H9 (cell line): ENCODE measurements around the gene TMEFF2. TPM values are rescaled to one million over a fixed set of nuclear protein-coding genes. Genes with fewer than 3 reads are reported as not detected.

Experiments used
- DNase-seq: peaks from one replicate; pipeline ENCODE4 v3.0.0-alpha.2; 2017
- H2AFZ ChIP-seq: one replicate; pipeline ENCODE4 v1.6.1; 2013; ENCODE audit warnings: mild to moderate bottlenecking, low read length, control low read depth, moderate library complexity
- H2AK5ac ChIP-seq: 2 replicates; pipeline ENCODE4 v1.6.1; 2013; ENCODE audit warnings: low read length, control low read depth, mixed read lengths; ENCODE audit not compliant: insufficient read length
- H2BK120ac ChIP-seq: one replicate; pipeline ENCODE4 v1.6.1; 2013; ENCODE audit warnings: low read depth, mild to moderate bottlenecking, low read length, control low read depth, inconsistent platforms; ENCODE audit not compliant: poor library complexity, severe bottlenecking
- H2BK12ac ChIP-seq: 2 replicates; pipeline ENCODE4 v1.6.1; 2013; ENCODE audit warnings: low read length, control low read depth, mixed read lengths, low read depth; ENCODE audit not compliant: insufficient read length
- H2BK15ac ChIP-seq: 2 replicates; pipeline ENCODE4 v1.6.1; 2013; ENCODE audit warnings: low read depth, low read length, control low read depth
- H2BK20ac ChIP-seq: one replicate; pipeline ENCODE4 v1.6.1; 2013; ENCODE audit warnings: low read depth, mild to moderate bottlenecking, low read length, control low read depth, inconsistent platforms; ENCODE audit not compliant: poor library complexity, severe bottlenecking
- H2BK5ac ChIP-seq: 2 replicates; pipeline ENCODE4 v1.6.1; 2013; ENCODE audit warnings: low read length, control low read depth, mixed read lengths; ENCODE audit not compliant: insufficient read length
- H3K14ac ChIP-seq: 2 replicates; pipeline ENCODE4 v1.6.1; 2013; ENCODE audit warnings: low read length, control low read depth; ENCODE audit not compliant: insufficient read depth
- H3K18ac ChIP-seq: 2 replicates; pipeline ENCODE4 v1.6.1; 2013; ENCODE audit warnings: low read depth, mild to moderate bottlenecking, mixed read lengths, low read length, control low read depth; ENCODE audit not compliant: insufficient read length
- H3K23ac ChIP-seq: 2 replicates; pipeline ENCODE4 v1.6.1; 2013; ENCODE audit warnings: low read length, control low read depth, mixed read lengths, low read depth; ENCODE audit not compliant: insufficient read length
- H3K23me2 ChIP-seq: 2 replicates; pipeline ENCODE4 v1.6.1; 2013; ENCODE audit warnings: low read depth, mild to moderate bottlenecking, mixed read lengths, low read length, control low read depth; ENCODE audit not compliant: insufficient read length, poor library complexity, severe bottlenecking
- H3K27ac ChIP-seq: 2 replicates; pipeline ENCODE4 v1.5.1; 2013; ENCODE audit warnings: low read length, control low read depth, mixed read lengths, low read depth; ENCODE audit not compliant: insufficient read length
- H3K27me3 ChIP-seq: 2 replicates; pipeline ENCODE4 v1.6.1; 2013; ENCODE audit warnings: low read length, control low read depth, inconsistent platforms; ENCODE audit not compliant: insufficient read depth
- H3K4ac ChIP-seq: 2 replicates; pipeline ENCODE4 v1.6.1; 2013; ENCODE audit warnings: low read depth, mild to moderate bottlenecking, control low read depth, inconsistent platforms, low read length, moderate library complexity
- H3K4me1 ChIP-seq: 2 replicates; pipeline ENCODE4 v1.6.1; 2013; ENCODE audit warnings: low read length, control low read depth, inconsistent platforms; ENCODE audit not compliant: insufficient read depth
- H3K4me2 ChIP-seq: 2 replicates; pipeline ENCODE4 v1.6.1; 2013; ENCODE audit warnings: low read length, control low read depth, mixed read lengths; ENCODE audit not compliant: insufficient read length, insufficient read depth
- H3K56ac ChIP-seq: 2 replicates; pipeline ENCODE4 v1.6.1; 2013; ENCODE audit warnings: low read depth, mild to moderate bottlenecking, mixed read lengths, low read length, control low read depth; ENCODE audit not compliant: insufficient read length
- H3K79me1 ChIP-seq: 2 replicates; pipeline ENCODE4 v1.6.1; 2013; ENCODE audit warnings: low read depth, mild to moderate bottlenecking, moderate library complexity, low read length, control low read depth, inconsistent platforms; ENCODE audit not compliant: insufficient read depth, poor library complexity, severe bottlenecking
- H3K79me2 ChIP-seq: 2 replicates; pipeline ENCODE4 v1.6.1; 2013; ENCODE audit warnings: low read length, control low read depth, inconsistent platforms; ENCODE audit not compliant: insufficient read depth
- H3K9ac ChIP-seq: 2 replicates; pipeline ENCODE4 v1.6.1; 2013; ENCODE audit warnings: low read length, control low read depth, mixed read lengths; ENCODE audit not compliant: insufficient read length; ENCODE audit errors: extremely low read depth
- H3K9me3 ChIP-seq: one replicate; pipeline ENCODE4 v1.6.1; 2013; ENCODE audit warnings: low read depth, low read length, inconsistent platforms; ENCODE audit not compliant: control insufficient read depth
- H3T11ph ChIP-seq: one replicate; pipeline ENCODE4 v1.6.1; 2013; ENCODE audit warnings: mild to moderate bottlenecking, low read length, control low read depth, inconsistent platforms
- H4K20me1 ChIP-seq: one replicate; pipeline ENCODE4 v1.6.1; 2013; ENCODE audit not compliant: control insufficient read depth, insufficient read length, insufficient read depth
- H4K5ac ChIP-seq: 2 replicates; pipeline ENCODE4 v1.6.1; 2013; ENCODE audit warnings: low read depth, mild to moderate bottlenecking, mixed read lengths, low read length, control low read depth; ENCODE audit not compliant: insufficient read length
- H4K8ac ChIP-seq: replicated peaks from 2 replicates; pipeline ENCODE4 v1.6.1; 2013; ENCODE audit warnings: low read length, control low read depth, mixed read lengths, low read depth; ENCODE audit not compliant: insufficient read length
- H4K91ac ChIP-seq: 2 replicates; pipeline ENCODE4 v1.6.1; 2013; ENCODE audit warnings: low read depth, mild to moderate bottlenecking, moderate library complexity, mixed read lengths, low read length, control low read depth; ENCODE audit not compliant: insufficient read length
- H3K27ac Mint-ChIP-seq, 3 experiments: 2 replicates in 2 of 3; 3 replicates in 1 of 3; pipeline ENCODE4 v1.8.0; 2020 to 2021; ENCODE audit warnings: mixed read lengths in 3 of 3, mild to moderate bottlenecking in 1 of 3, moderate library complexity in 1 of 3
- H3K27me3 Mint-ChIP-seq: 2 replicates; pipeline ENCODE4 v1.8.0; 2021; ENCODE audit warnings: low read depth, mild to moderate bottlenecking, moderate library complexity, mixed read lengths
- H3K36me3 Mint-ChIP-seq, 3 experiments: 2 replicates in 2 of 3; 3 replicates in 1 of 3; pipeline ENCODE4 v1.8.0; 2020 to 2021; ENCODE audit warnings: low read depth in 3 of 3, mixed read lengths in 3 of 3; ENCODE audit not compliant: insufficient read depth in 1 of 3
- H3K4me1 Mint-ChIP-seq, 2 experiments: 2 replicates each; pipeline ENCODE4 v1.8.0; 2020; ENCODE audit warnings: mixed read lengths in 2 of 2
- H3K4me3 Mint-ChIP-seq, 2 experiments: 2 replicates in 1 of 2; 3 replicates in 1 of 2; pipeline ENCODE4 v1.8.0; 2020 to 2021; ENCODE audit warnings: mild to moderate bottlenecking in 2 of 2, mixed read lengths in 2 of 2, moderate library complexity in 1 of 2
- H3K9me3 Mint-ChIP-seq, 2 experiments: 2 replicates in 1 of 2; 3 replicates in 1 of 2; pipeline ENCODE4 v1.8.0; 2020; ENCODE audit warnings: mild to moderate bottlenecking in 2 of 2, mixed read lengths in 2 of 2, moderate library complexity in 1 of 2
- whole genome bisulfite sequencing: extraction: QIAGEN DNeasy Blood & Tissue Kit; methylation state at CpG from one replicate; pipeline ENCODE4 v1.1.7; 2013; ENCODE audit warnings: missing lambda C conversion rate, low lambda C conversion rate, mixed read lengths; ENCODE audit not compliant: insufficient read length; ENCODE audit errors: extremely low coverage; 5-methylcytosine and 5-hydroxymethylcytosine counted together
- total RNA-seq: library from RNA; stranded (reverse); gene quantifications from 2 replicates; pipeline ENCODE4 v1.2.1, GENCODE V29; 2021
- TF ChIP-seq, protein P1 (sequence below): fragments of 200-600 bp; sonication (generic); conservative IDR thresholded peaks from 3 replicates; pipeline ENCODE4 v1.8.0; 2021; ENCODE audit warnings: antibody characterized with exemption, mild to moderate bottlenecking

The TMEFF2 gene
- total RNA-seq, 1 experiment from 2014 or later: 0.39 TPM

DNA sequence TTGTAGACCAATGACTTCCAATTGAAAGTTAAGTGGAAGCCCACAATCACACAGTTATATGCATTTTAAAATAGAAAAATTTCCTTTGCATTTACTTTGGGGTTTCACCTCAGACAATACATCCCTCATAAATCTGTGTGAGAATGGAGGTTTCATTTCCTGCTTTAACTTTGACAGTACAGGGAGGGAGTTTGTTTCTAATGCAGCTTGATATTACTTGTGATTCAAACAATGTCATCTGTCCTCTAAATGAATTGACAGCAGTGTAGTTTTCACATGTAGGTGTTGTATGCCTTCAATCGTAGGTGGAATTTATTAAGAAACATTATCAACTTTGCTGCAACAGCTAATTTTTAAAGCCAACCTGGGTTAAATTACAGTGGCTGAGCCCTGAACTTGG lies 75.2 kb downstream of the TMEFF2 start:
- Histone ChIP-seq H3T11ph (no peak overlapping the region), H2BK20ac (no peak overlapping the region), H2AK5ac (no peak overlapping the region), H3K27ac (no peak overlapping the region), H2AFZ (no peak overlapping the region), H2BK15ac (no peak overlapping the region), H2BK120ac (no peak overlapping the region), H3K79me2 (no peaks in the 10 kb centered on the region), H3K18ac (no peak overlapping the region), H3K79me1 (no peaks in the 10 kb centered on the region), H3K4me1 (no peaks in the 10 kb centered on the region), H3K56ac (no peak overlapping the region), H3K9me3 (no peaks in the 10 kb centered on the region), H4K8ac (no peak overlapping the region), H3K9ac (no peak overlapping the region), H3K14ac (no peak overlapping the region), H4K20me1 (no peaks in the 10 kb centered on the region), H3K27me3 (no peaks in the 10 kb centered on the region), H3K4ac (no peak overlapping the region), H2BK12ac (no peak overlapping the region), H3K23ac (no peak overlapping the region), H3K4me2 (no peak overlapping the region), H3K23me2 (no peaks in the 10 kb centered on the region), H2BK5ac (no peak overlapping the region), H4K5ac (no peak overlapping the region), H4K91ac (no peak overlapping the region)
- TF ChIP-seq, protein P1, sequence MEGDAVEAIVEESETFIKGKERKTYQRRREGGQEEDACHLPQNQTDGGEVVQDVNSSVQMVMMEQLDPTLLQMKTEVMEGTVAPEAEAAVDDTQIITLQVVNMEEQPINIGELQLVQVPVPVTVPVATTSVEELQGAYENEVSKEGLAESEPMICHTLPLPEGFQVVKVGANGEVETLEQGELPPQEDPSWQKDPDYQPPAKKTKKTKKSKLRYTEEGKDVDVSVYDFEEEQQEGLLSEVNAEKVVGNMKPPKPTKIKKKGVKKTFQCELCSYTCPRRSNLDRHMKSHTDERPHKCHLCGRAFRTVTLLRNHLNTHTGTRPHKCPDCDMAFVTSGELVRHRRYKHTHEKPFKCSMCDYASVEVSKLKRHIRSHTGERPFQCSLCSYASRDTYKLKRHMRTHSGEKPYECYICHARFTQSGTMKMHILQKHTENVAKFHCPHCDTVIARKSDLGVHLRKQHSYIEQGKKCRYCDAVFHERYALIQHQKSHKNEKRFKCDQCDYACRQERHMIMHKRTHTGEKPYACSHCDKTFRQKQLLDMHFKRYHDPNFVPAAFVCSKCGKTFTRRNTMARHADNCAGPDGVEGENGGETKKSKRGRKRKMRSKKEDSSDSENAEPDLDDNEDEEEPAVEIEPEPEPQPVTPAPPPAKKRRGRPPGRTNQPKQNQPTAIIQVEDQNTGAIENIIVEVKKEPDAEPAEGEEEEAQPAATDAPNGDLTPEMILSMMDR: no peak
- H3K4me1 Mint-ChIP-seq: no peaks in the 10 kb centered on the region
- WGBS: no CpG with 5 or more reads among the region's 1 CpG
- H3K4me3 Mint-ChIP-seq: no peak overlapping the region
- H3K9me3 Mint-ChIP-seq: peaks cover 11 to 19% of the 10 kb centered on the region in 2 experiments; a peak in 4 of 5 replicates
- H3K27me3 Mint-ChIP-seq: no peaks in the 10 kb centered on the region
- no peak for DNase-seq
- peaks cover 0 to 16% (median 10%) of the 10 kb centered on the region in 3 experiments; a peak in 4 of 7 replicates for H3K36me3 Mint-ChIP-seq
- H3K27ac Mint-ChIP-seq: no peak overlapping the region
